ENCODE results near the gene DIP2C. TPM values are rescaled to one million over a fixed set of nuclear protein-coding genes. Genes with fewer than 3 reads are reported as not detected.
"Not testable (repeated sequence)": the region's sequence is repeated elsewhere in the genome, so short reads cannot be mapped to it uniquely, and the experiment has no call there.

The DIP2C gene
- total RNA-seq, 2 donors from 2014 or later = 21.1 to 23.8 TPM

- Histone ChIP-seq H3K4me3 (no peak overlapping the region), H3K4me1 (peaks cover 0 to 5% of the 10 kb centered on the region in 2 donors), H3K27ac (no peak overlapping the region), H3K36me3 (peaks cover 31% of the 10 kb centered on the region), H3K27me3 (no peaks in the 10 kb centered on the region), H3K9me3 (no peaks in the 10 kb centered on the region)
- no peak for DNase-seq (ENCODE audit: low spot score)
- no peak for TF ChIP-seq CTCF (IDR thresholded peaks at IDR 0.05)
These were observed 363.1 kb downstream of the DIP2C start for GRCh38 chr10:326350-326749.

- Histone ChIP-seq H3K4me3 (no peak overlapping the region), H3K36me3 (peaks cover 31% of the 10 kb centered on the region), H3K27ac (no peak overlapping the region), H3K9me3 (no peaks in the 10 kb centered on the region), H3K4me1 (peaks cover 0 to 5% of the 10 kb centered on the region in 2 donors), H3K27me3 (no peaks in the 10 kb centered on the region)
- no peak for DNase-seq (ENCODE audit: low spot score)
- no peak for TF ChIP-seq CTCF (IDR thresholded peaks at IDR 0.05)
These were observed 364.2 kb downstream of the DIP2C start for GRCh38 chr10:325282-325681.

- no peak for TF ChIP-seq CTCF (IDR thresholded peaks at IDR 0.05)
- no peak overlapping the region for H3K27ac ChIP-seq
- H3K36me3 ChIP-seq = peaks cover 31% of the 10 kb centered on the region
- no peak overlapping the region for H3K4me3 ChIP-seq
- H3K27me3 ChIP-seq = no peaks in the 10 kb centered on the region
- H3K9me3 ChIP-seq = no peaks in the 10 kb centered on the region
- H3K4me1 ChIP-seq = peaks cover 0 to 5% of the 10 kb centered on the region in 2 donors
- no peak for DNase-seq (ENCODE audit: low spot score)
These were observed 364.9 kb downstream of the DIP2C start for GRCh38 chr10:324593-324992.

GRCh38 chr10:323651-324293, 365.7 kb downstream of the DIP2C start:
- Histone ChIP-seq H3K27me3 (no peaks in the 10 kb centered on the region), H3K4me3 (peak overlapping the region in 1 of 2 donors; percentile 22), H3K36me3 (peaks cover 31% of the 10 kb centered on the region), H3K27ac (no peak overlapping the region), H3K9me3 (no peaks in the 10 kb centered on the region), H3K4me1 (no peaks in the 10 kb centered on the region)
- TF ChIP-seq CTCF (IDR thresholded peaks at IDR 0.05) = no peak
- DNase-seq (ENCODE audit: low spot score) = peak; percentile 80

GRCh38 chr10:323046-323445, 366.4 kb downstream of the DIP2C start:
- not testable (repeated sequence) for DNase-seq (ENCODE audit: low spot score); H3K27me3 ChIP-seq; H3K4me3 ChIP-seq; H3K27ac ChIP-seq; H3K9me3 ChIP-seq; H3K4me1 ChIP-seq
- peaks cover 31% of the 10 kb centered on the region for H3K36me3 ChIP-seq

- Histone ChIP-seq H3K9me3 (no peaks in the 10 kb centered on the region), H3K27ac (no peak overlapping the region), H3K36me3 (peaks cover 15% of the 10 kb centered on the region), H3K4me3 (no peak overlapping the region), H3K27me3 (no peaks in the 10 kb centered on the region), H3K4me1 (no peaks in the 10 kb centered on the region)
- no peak for DNase-seq (ENCODE audit: low spot score)
- no peak for TF ChIP-seq CTCF (IDR thresholded peaks at IDR 0.05)
These were observed 368.7 kb downstream of the DIP2C start for GRCh38 chr10:320771-321170.
